ENCODE results near the gene TECPR2. TPM values are rescaled to one million over a fixed set of nuclear protein-coding genes. Genes with fewer than 3 reads are reported as not detected.
A peak's percentile ranks its signal among the peaks of the same experiment; 100 is the strongest.

TECPR2 gene
- total RNA-seq, 1 experiment from 2014 or later: 21.3 TPM

GRCh38 chr14:102394717-102395375 is 32.1 kb downstream of the TECPR2 start (continued):
- no peak for TF ChIP-seq ZNF425 (CRISPR knock-in tag; conservative IDR thresholded peaks at IDR 0.05)
- no peak for TF ChIP-seq ZBTB43 (CRISPR knock-in tag; IDR thresholded peaks at IDR 0.05)
- no peak for TF ChIP-seq IRF1 (CRISPR knock-in tag; IDR thresholded peaks at IDR 0.05)
- no peak for TF ChIP-seq GRHL2 (CRISPR knock-in tag; IDR thresholded peaks at IDR 0.05; ENCODE audit: insufficient replicate concordance, severe bottlenecking)
- no peak for TF ChIP-seq MAX (CRISPR knock-in tag; IDR thresholded peaks at IDR 0.05)
- TF ChIP-seq NR1H2 (CRISPR knock-in tag; IDR thresholded peaks at IDR 0.05): no peak
- TF ChIP-seq CREM (CRISPR knock-in tag; IDR thresholded peaks at IDR 0.05): no peak
- TF ChIP-seq AFF4 (CRISPR knock-in tag; IDR thresholded peaks at IDR 0.05; ENCODE audit: borderline replicate concordance): no peak

GRCh38 chr14:102396521-102396920 is 33.8 kb downstream of the TECPR2 start:
- no peaks in the 10 kb centered on the region for H3K27me3 Mint-ChIP-seq (ENCODE audit: low read depth)
- peak overlapping the region; percentile 19 for H3K27ac Mint-ChIP-seq
- ATAC-seq: no peak
- POLR2A ChIA-PET: no interaction called here
- peaks cover 19% of the 10 kb centered on the region for H3K9me3 Mint-ChIP-seq
- DNase-seq (ENCODE audit: low spot score): no peak
- CTCF ChIA-PET: no interaction called here
- peaks cover 25% of the 10 kb centered on the region for H3K36me3 Mint-ChIP-seq
- no peak overlapping the region for H3K4me3 Mint-ChIP-seq
- H3K4me1 Mint-ChIP-seq: peaks cover 30% of the 10 kb centered on the region
- TF ChIP-seq RORB (CRISPR knock-in tag; IDR thresholded peaks at IDR 0.05): no peak
- TF ChIP-seq ESRRA (CRISPR knock-in tag; IDR thresholded peaks at IDR 0.05; ENCODE audit: borderline replicate concordance): no peak
- no peak for TF ChIP-seq EMX1 (CRISPR knock-in tag; IDR thresholded peaks at IDR 0.05)
- TF ChIP-seq ATF2 (CRISPR knock-in tag; IDR thresholded peaks at IDR 0.05; ENCODE audit: borderline replicate concordance, low read depth): no peak
- no peak for TF ChIP-seq SP1 (CRISPR knock-in tag; conservative IDR thresholded peaks at IDR 0.05)
- no peak for TF ChIP-seq CBFB (CRISPR knock-in tag; IDR thresholded peaks at IDR 0.05; ENCODE audit: low read depth)
- no peak for TF ChIP-seq ZMAT4 (CRISPR knock-in tag; IDR thresholded peaks at IDR 0.05)
- TF ChIP-seq ATF6 (CRISPR knock-in tag; IDR thresholded peaks at IDR 0.05): no peak
- TF ChIP-seq MLX (CRISPR knock-in tag; IDR thresholded peaks at IDR 0.05): no peak
- no peak for TF ChIP-seq ATF1 (CRISPR knock-in tag; IDR thresholded peaks at IDR 0.05)
